ENCODE results near the gene SND1. TPM values are rescaled to one million over a fixed set of nuclear protein-coding genes. Genes with fewer than 3 reads are reported as not detected.

The SND1 gene
- total and polyA plus RNA-seq, 10 of the 15 experiments (the other 5 are each of a cell fraction or from before 2014, with no cell fraction given): 52.4 to 270 (median 146) TPM

- in situ Hi-C loops (cut with MboI) (no loop called here), intact Hi-C loops (cut with micrococcal nuclease; ENCODE audit: unreplicated experiment) (no loop called here)
- WGBS (ENCODE audit: insufficient coverage, insufficient replicate concordance, low lambda C conversion rate, missing lambda C conversion rate): 77% methylated on average over 7 of the region's 7 CpGs
- no peak overlapping the region for H3K4me2 ChIP-seq (ENCODE audit: control insufficient read depth, insufficient read depth)
- FAIRE-seq: no peak
- RAD21 ChIA-PET (ENCODE audit: unreplicated experiment): no interaction called here
- no peak for TF ChIP-seq NRF1 (conservative IDR thresholded peaks at IDR 0.05; ENCODE audit: low read depth, low read length)
- TF ChIP-seq HDAC2 (IDR thresholded peaks at IDR 0.05): no peak
- CTCF ChIA-PET: interaction anchor here (1.1 kb wide), 1 partner anchor 18 kb away, joined by 3 read pairs; no protein-coding TSS in a partner anchor
- no peaks in the 10 kb centered on the region; the same call in none of the 2 replicates for H4K20me1 ChIP-seq (ENCODE audit: control insufficient read depth, insufficient read depth)
- H3K4me1 ChIP-seq (ENCODE audit: control insufficient read depth, insufficient read depth, low read length): no peaks in the 10 kb centered on the region
- peaks cover 5 to 20% of the 10 kb centered on the region in 2 experiments for H3K36me3 ChIP-seq (ENCODE audit: control insufficient read depth in 2 of 2, insufficient read depth in 2 of 2, low read length in 1 of 2)
- no peaks in the 10 kb centered on the region for H3K27me3 ChIP-seq (replicated peaks in 1 of 2; ENCODE audit: control insufficient read depth in 2 of 2, insufficient read depth in 2 of 2, low read length in 1 of 2)
- no peak overlapping the region for H3K4me3 ChIP-seq
- BruUV-seq (replicated peaks): no TSS peak
- H3K9me3 ChIP-seq (replicated peaks; ENCODE audit: control insufficient read depth, insufficient read depth, low read length): no peaks in the 10 kb centered on the region
- no peak overlapping the region for H3K27ac ChIP-seq (ENCODE audit: control insufficient read depth, insufficient read depth)
- H3K9ac ChIP-seq (ENCODE audit: control insufficient read depth, insufficient read depth, low read length): no peak overlapping the region
- POLR2A ChIA-PET: no interaction called here
- SMC1A ChIA-PET (ENCODE audit: uncharacterized antibody, unreplicated experiment): interaction anchor here (1.3 kb wide), 1 partner anchor 46 kb away, joined by 3 read pairs; no protein-coding TSS in a partner anchor
- H3K79me2 ChIP-seq (ENCODE audit: control insufficient read depth, insufficient read depth, low read length): no peaks in the 10 kb centered on the region
- DNase-seq (ENCODE audit: low read depth, low spot score): no peak
- no peak for ATAC-seq
- H2AFZ ChIP-seq (ENCODE audit: control insufficient read depth, low read depth, low read length): no peak overlapping the region
These were observed 407.4 kb downstream of the SND1 start for GRCh38 chr7:128059143-128059988.

- Histone ChIP-seq H3K27ac (ENCODE audit: control insufficient read depth, insufficient read depth) (no peak overlapping the region), H3K9ac (ENCODE audit: control insufficient read depth, insufficient read depth, low read length) (no peak overlapping the region), H3K79me2 (ENCODE audit: control insufficient read depth, insufficient read depth, low read length) (no peaks in the 10 kb centered on the region), H4K20me1 (ENCODE audit: control insufficient read depth, insufficient read depth) (no peaks in the 10 kb centered on the region; the same call in none of the 2 replicates), H3K4me3 (no peak overlapping the region), H3K4me1 (ENCODE audit: control insufficient read depth, insufficient read depth, low read length) (no peaks in the 10 kb centered on the region), H3K27me3 (replicated peaks in 1 of 2; ENCODE audit: control insufficient read depth in 2 of 2, insufficient read depth in 2 of 2, low read length in 1 of 2) (no peaks in the 10 kb centered on the region), H3K4me2 (ENCODE audit: control insufficient read depth, insufficient read depth) (no peak overlapping the region), H2AFZ (ENCODE audit: control insufficient read depth, low read depth, low read length) (no peak overlapping the region), H3K36me3 (ENCODE audit: control insufficient read depth in 2 of 2, insufficient read depth in 2 of 2, low read length in 1 of 2) (peaks cover 5 to 20% of the 10 kb centered on the region in 2 experiments), H3K9me3 (replicated peaks; ENCODE audit: control insufficient read depth, insufficient read depth, low read length) (no peaks in the 10 kb centered on the region)
- DNase-seq (ENCODE audit: low read depth, low spot score) (no peak), FAIRE-seq (no peak), ATAC-seq (no peak)
- 96% methylated on average over 3 of the region's 3 CpGs for WGBS (ENCODE audit: insufficient coverage, insufficient replicate concordance, low lambda C conversion rate, missing lambda C conversion rate)
- in situ Hi-C loops (cut with MboI) (no loop called here), intact Hi-C loops (cut with micrococcal nuclease; ENCODE audit: unreplicated experiment) (no loop called here)
- no TSS peak for BruUV-seq (replicated peaks)
- RAD21 ChIA-PET (ENCODE audit: unreplicated experiment): no interaction called here
- CTCF ChIA-PET: no interaction called here
- POLR2A ChIA-PET: no interaction called here
- SMC1A ChIA-PET (ENCODE audit: uncharacterized antibody, unreplicated experiment): no interaction called here
- TF ChIP-seq MYC (IDR thresholded peaks at IDR 0.05; ENCODE audit: insufficient read depth, insufficient read length, insufficient replicate concordance, low read length, severe bottlenecking) (no peak), NBN (IDR thresholded peaks at IDR 0.05) (no peak), HDAC6 (IDR thresholded peaks at IDR 0.05; ENCODE audit: unreplicated experiment) (no peak), KDM1A (IDR thresholded peaks at IDR 0.05; ENCODE audit: borderline replicate concordance) (no peak), ZBTB11 (CRISPR knock-in tag; IDR thresholded peaks at IDR 0.05) (no peak), TBL1XR1 (IDR thresholded peaks at IDR 0.05; ENCODE audit: low read depth, low read length) (no peak), SUPT20H (IDR thresholded peaks at IDR 0.05; ENCODE audit: borderline replicate concordance, control insufficient read depth, low read depth, low read length) (no peak), SP1 (IDR thresholded peaks at IDR 0.05; ENCODE audit: low read depth, low read length) (no peak)
These were observed 408.0 kb downstream of the SND1 start for GRCh38 chr7:128060018-128060417.

Measured in GM12878 (cell line).